Suprapubic skin (tissue), 3 donors: Measurements from ENCODE around the gene RAB14.

Experiments
- EP300 ChIP-seq: sonication (generic); formaldehyde crosslinking; IDR thresholded peaks from one replicate; pipeline ENCODE4 v1.6.1; 2017; ENCODE audit warnings: antibody characterized with exemption
- POLR2A ChIP-seq, 2 donors: fragments of 450-650 bp; IDR thresholded peaks; one replicate each; pipeline ENCODE4 v1.6.1; 2017; ENCODE audit warnings: antibody characterized with exemption in 2 of 2, mild to moderate bottlenecking in 2 of 2, moderate library complexity in 2 of 2
- TF ChIP-seq, protein P1 (sequence below), 2 donors: fragments of 200-600 bp in 1 of 2; fragments of 450-650 bp in 1 of 2; sonication (generic) in 1 of 2; IDR thresholded peaks; one replicate each; pipeline ENCODE4 v1.5.1; 2016 to 2019; ENCODE audit warnings: antibody characterized with exemption in 2 of 2, mild to moderate bottlenecking in 1 of 2, moderate library complexity in 1 of 2

DNA sequence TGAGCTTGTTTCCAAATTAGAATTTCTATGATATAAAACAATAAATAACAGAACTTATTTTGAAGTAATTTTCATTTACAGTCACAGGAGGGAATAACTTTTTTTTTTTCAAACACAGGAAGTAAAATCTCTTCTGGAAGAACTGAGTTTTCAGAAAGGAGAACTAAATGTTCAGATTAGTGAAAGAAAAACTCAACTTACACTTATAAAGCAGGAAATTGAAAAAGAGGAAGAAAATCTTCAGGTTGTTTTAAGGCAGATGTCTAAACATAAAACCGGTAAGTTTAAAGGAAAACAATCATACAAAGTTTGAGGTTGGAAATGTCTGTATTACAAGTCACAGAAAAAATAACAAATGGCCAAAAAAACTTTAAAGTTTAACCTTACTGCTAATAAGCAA, 41.6 kb downstream of the RAB14 start:
- TF ChIP-seq POLR2A (IDR thresholded peaks at IDR 0.05) (no peak), EP300 (no peak)
- TF ChIP-seq, protein P1, sequence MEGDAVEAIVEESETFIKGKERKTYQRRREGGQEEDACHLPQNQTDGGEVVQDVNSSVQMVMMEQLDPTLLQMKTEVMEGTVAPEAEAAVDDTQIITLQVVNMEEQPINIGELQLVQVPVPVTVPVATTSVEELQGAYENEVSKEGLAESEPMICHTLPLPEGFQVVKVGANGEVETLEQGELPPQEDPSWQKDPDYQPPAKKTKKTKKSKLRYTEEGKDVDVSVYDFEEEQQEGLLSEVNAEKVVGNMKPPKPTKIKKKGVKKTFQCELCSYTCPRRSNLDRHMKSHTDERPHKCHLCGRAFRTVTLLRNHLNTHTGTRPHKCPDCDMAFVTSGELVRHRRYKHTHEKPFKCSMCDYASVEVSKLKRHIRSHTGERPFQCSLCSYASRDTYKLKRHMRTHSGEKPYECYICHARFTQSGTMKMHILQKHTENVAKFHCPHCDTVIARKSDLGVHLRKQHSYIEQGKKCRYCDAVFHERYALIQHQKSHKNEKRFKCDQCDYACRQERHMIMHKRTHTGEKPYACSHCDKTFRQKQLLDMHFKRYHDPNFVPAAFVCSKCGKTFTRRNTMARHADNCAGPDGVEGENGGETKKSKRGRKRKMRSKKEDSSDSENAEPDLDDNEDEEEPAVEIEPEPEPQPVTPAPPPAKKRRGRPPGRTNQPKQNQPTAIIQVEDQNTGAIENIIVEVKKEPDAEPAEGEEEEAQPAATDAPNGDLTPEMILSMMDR (IDR thresholded peaks at IDR 0.05) = no peak
